ENCODE data around the gene FOXL1. TPM values are rescaled to one million over a fixed set of nuclear protein-coding genes. Genes with fewer than 3 reads are reported as not detected.

The FOXL1 gene
- total RNA-seq, 1 donor from 2014 or later = 0.98 TPM

GRCh38 chr16:86573215-86573614 lies 5.1 kb upstream of the FOXL1 start:
- Histone ChIP-seq H3K27ac (no peak overlapping the region), H3K4me3 (no peak overlapping the region), H3K9me3 (no peaks in the 10 kb centered on the region), H3K36me3 (no peaks in the 10 kb centered on the region), H3K27me3 (no peaks in the 10 kb centered on the region), H3K4me1 (peaks cover 14% of the 10 kb centered on the region)
- intact Hi-C loops (cut with DNase I) = loop anchor here (5.0 kb wide), 1 partner anchor 184 kb away; no protein-coding TSS in a partner anchor
- TF ChIP-seq POLR2AphosphoS5 (IDR thresholded peaks at IDR 0.05; ENCODE audit: insufficient read depth in 1 of 2, low read depth in 1 of 2) = no peak
- DNase-seq (ENCODE audit: extremely low spot score in 2 of 2) = no peak

GRCh38 chr16:86573646-86574508 lies 4.5 kb upstream of the FOXL1 start:
- intact Hi-C loops (cut with DNase I) = loop anchor here (5.0 kb wide), 1 partner anchor 183 kb away; no protein-coding TSS in a partner anchor

GRCh38 chr16:86574646-86575045 lies 3.7 kb upstream of the FOXL1 start:
- Histone ChIP-seq H3K4me1 (peaks cover 14% of the 10 kb centered on the region), H3K4me3 (no peak overlapping the region), H3K27me3 (no peaks in the 10 kb centered on the region), H3K36me3 (no peaks in the 10 kb centered on the region), H3K27ac (no peak overlapping the region), H3K9me3 (no peaks in the 10 kb centered on the region)
- DNase-seq (ENCODE audit: extremely low spot score in 2 of 2) = no peak
- intact Hi-C loops (cut with DNase I) = loop anchor here (5.0 kb wide), 1 partner anchor 183 kb away; no protein-coding TSS in a partner anchor
- TF ChIP-seq POLR2AphosphoS5 (IDR thresholded peaks at IDR 0.05; ENCODE audit: insufficient read depth in 1 of 2, low read depth in 1 of 2) (no peak), CTCF (IDR thresholded peaks at IDR 0.05) (no peak), POLR2A (IDR thresholded peaks at IDR 0.05) (no peak)

More at GRCh38 chr16:86573646-86574508, 4.5 kb upstream of the FOXL1 start:
- Histone ChIP-seq H3K9me3 (no peaks in the 10 kb centered on the region), H3K27me3 (no peaks in the 10 kb centered on the region), H3K36me3 (no peaks in the 10 kb centered on the region), H3K4me3 (no peak overlapping the region), H3K27ac (no peak overlapping the region), H3K4me1 (peaks cover 14% of the 10 kb centered on the region)
- no peak for TF ChIP-seq POLR2AphosphoS5 (IDR thresholded peaks at IDR 0.05; ENCODE audit: insufficient read depth in 1 of 2, low read depth in 1 of 2)
- TF ChIP-seq CTCF (IDR thresholded peaks at IDR 0.05) = no peak
- TF ChIP-seq POLR2A (IDR thresholded peaks at IDR 0.05) = no peak
- no peak for DNase-seq (ENCODE audit: extremely low spot score in 2 of 2)

- no peak for DNase-seq (ENCODE audit: extremely low spot score in 2 of 2)
- TF ChIP-seq POLR2A (IDR thresholded peaks at IDR 0.05) = no peak
- no peak for TF ChIP-seq POLR2AphosphoS5 (IDR thresholded peaks at IDR 0.05; ENCODE audit: insufficient read depth in 1 of 2, low read depth in 1 of 2)
- no peak for TF ChIP-seq CTCF (IDR thresholded peaks at IDR 0.05)
- Histone ChIP-seq H3K36me3 (no peaks in the 10 kb centered on the region), H3K4me1 (peaks cover 14% of the 10 kb centered on the region), H3K27ac (peak overlapping the region; percentile 56), H3K9me3 (no peaks in the 10 kb centered on the region), H3K27me3 (peaks cover 3% of the 10 kb centered on the region), H3K4me3 (peak overlapping the region in 1 of 2 donors; percentile 19)
- intact Hi-C loops (cut with DNase I) = no loop called here
Measured at GRCh38 chr16:86575095-86575685, 3.2 kb upstream of the FOXL1 start.

- H3K27ac ChIP-seq = peak overlapping the region; percentile 56
- no peak for DNase-seq (ENCODE audit: extremely low spot score in 2 of 2)
- TF ChIP-seq POLR2AphosphoS5 (IDR thresholded peaks at IDR 0.05; ENCODE audit: insufficient read depth in 1 of 2, low read depth in 1 of 2) (peak in 1 of 2 donors; percentile 62), POLR2A (IDR thresholded peaks at IDR 0.05) (peak in 1 of 2 donors; percentile 39), CTCF (IDR thresholded peaks at IDR 0.05) (peak in 1 of 3 experiments; percentile 24)
- peak overlapping the region; percentile 33 for H3K4me3 ChIP-seq
- no peaks in the 10 kb centered on the region for H3K9me3 ChIP-seq
- peaks cover 3% of the 10 kb centered on the region for H3K27me3 ChIP-seq
- H3K4me1 ChIP-seq = peaks cover 14% of the 10 kb centered on the region
- no peaks in the 10 kb centered on the region for H3K36me3 ChIP-seq
- intact Hi-C loops (cut with DNase I) = no loop called here
Measured at GRCh38 chr16:86575754-86576557, 2.4 kb upstream of the FOXL1 start.
